A549 (cell line): ENCODE measurements around the gene R3HDM2.

ENCODE experiments used
- CHD2 ChIP-seq: fragments of 150-350 bp; IDR thresholded peaks from 2 replicates; pipeline ENCODE4 v1.6.1; 2014; ENCODE audit warnings: low read length; ENCODE audit not compliant: partially characterized antibody
- CTCF ChIP-seq: fragments of >200 bp; sonication (Bioruptor Twin); formaldehyde crosslinking; IDR thresholded peaks from 3 replicates; pipeline ENCODE4 v1.5.1; 2016
- EP300 ChIP-seq, 2 experiments: fragments of >200 bp; sonication (Bioruptor Twin); formaldehyde crosslinking; IDR thresholded peaks; 2 replicates in 1 of 2; 3 replicates in 1 of 2; pipeline ENCODE4 v1.6.1; 2016 to 2017
- NR3C1 ChIP-seq: fragments of >200 bp; sonication (Bioruptor Twin); formaldehyde crosslinking; IDR thresholded peaks from 3 replicates; pipeline ENCODE4 v1.6.1; 2017
- POLR2A ChIP-seq: IDR thresholded peaks from 2 replicates; pipeline ENCODE4 v1.6.1; 2012; ENCODE audit warnings: mild to moderate bottlenecking, low read length
- RCOR1 ChIP-seq: fragments of 150-350 bp; IDR thresholded peaks from 2 replicates; pipeline ENCODE4 v1.6.1; 2014; ENCODE audit warnings: antibody characterized with exemption, low read length, low read depth
- TFCP2L1 ChIP-seq: fragments of 250-450 bp; sonication (Bioruptor Pico); IDR thresholded peaks from 2 replicates; pipeline ENCODE4 v1.5.0; 2021; ENCODE audit warnings: mild to moderate bottlenecking
- ZNF302 ChIP-seq: fragments of 250-450 bp; sonication (Bioruptor Pico); IDR thresholded peaks from 2 replicates; pipeline ENCODE4 v1.9.0; 2021; ENCODE audit warnings: inconsistent platforms, mild to moderate bottlenecking, moderate library complexity

- TF ChIP-seq TFCP2L1 (CRISPR knock-in tag) (no peak), RCOR1 (no peak), CHD2 (no peak), CTCF (no peak), ZNF302 (no peak), POLR2A (no peak), NR3C1 (no peak), EP300 (IDR thresholded peaks at IDR 0.05) (no peak)
Observed at GRCh38 chr12:57224278-57224972, 206.4 kb downstream of the R3HDM2 start.
